T-helper 22 cell (primary cell): ENCODE measurements around the gene RFX4.

Source experiments
- DNase-seq: peaks from one replicate; pipeline ENCODE4 v3.0.0-alpha.2; 2020; ENCODE audit warnings: low read depth

RFX4 gene

GRCh38 chr12:106733660-106734059, 150.9 kb downstream of the RFX4 start:
- no peak for DNase-seq

GRCh38 chr12:106736051-106736957, 153.5 kb downstream of the RFX4 start:
- no peak for DNase-seq

- no peak for DNase-seq
Measured at GRCh38 chr12:106739318-106739717, 156.5 kb downstream of the RFX4 start.

GRCh38 chr12:106739815-106740530, 157.2 kb downstream of the RFX4 start:
- DNase-seq, result no peak

- DNase-seq, result no peak
Measured at GRCh38 chr12:106740818-106741217, 158.0 kb downstream of the RFX4 start.

GRCh38 chr12:106741247-106741646, 158.4 kb downstream of the RFX4 start:
- DNase-seq, result no peak

GRCh38 chr12:106743270-106743988, 160.6 kb downstream of the RFX4 start:
- no peak for DNase-seq

- DNase-seq, result no peak
Measured at GRCh38 chr12:106744600-106744999, 161.8 kb downstream of the RFX4 start.

- DNase-seq, result no peak
Measured at GRCh38 chr12:106745181-106745745, 162.5 kb downstream of the RFX4 start.

GRCh38 chr12:106747973-106748436, 165.2 kb downstream of the RFX4 start:
- peak; percentile 6 for DNase-seq

GRCh38 chr12:106750524-106750923, 167.7 kb downstream of the RFX4 start:
- no peak for DNase-seq

- peak; percentile 5 for DNase-seq
Measured at GRCh38 chr12:106753526-106753925, 170.7 kb downstream of the RFX4 start.

- DNase-seq, result no peak
Measured at GRCh38 chr12:106754331-106754730, 171.5 kb downstream of the RFX4 start.

- no peak for DNase-seq
Measured at GRCh38 chr12:106757623-106758348, 175.0 kb downstream of the RFX4 start.

- DNase-seq, result no peak
Measured at GRCh38 chr12:106758349-106759110, 175.7 kb downstream of the RFX4 start.

- no peak for DNase-seq
Measured at GRCh38 chr12:106759526-106760183, 176.9 kb downstream of the RFX4 start.

- DNase-seq, result no peak
Measured at GRCh38 chr12:106760184-106760531, 177.4 kb downstream of the RFX4 start.

GRCh38 chr12:106764220-106764619, 181.4 kb downstream of the RFX4 start:
- DNase-seq, result no peak

GRCh38 chr12:106764738-106765137, 181.9 kb downstream of the RFX4 start:
- DNase-seq, result no peak

GRCh38 chr12:106766393-106766826, 183.6 kb downstream of the RFX4 start:
- DNase-seq, result no peak
